GM18867 (cell line): ENCODE results near the gene TUBGCP5.

Experiments used
- ATAC-seq: cut with Tn5 transposase; IDR thresholded peaks from one replicate; pipeline ENCODE4 v1.9.1; 2021; ENCODE audit warnings: mild to moderate bottlenecking, moderate library complexity; ENCODE audit not compliant: unreplicated experiment

The TUBGCP5 gene

GRCh38 chr15:22979238-22980188 lies 59.9 kb downstream of the TUBGCP5 start:
- peak; percentile 52 for ATAC-seq

- ATAC-seq, result peak; percentile 39
Measured at GRCh38 chr15:22978691-22979237, 60.6 kb downstream of the TUBGCP5 start.

- ATAC-seq, result no peak
Measured at GRCh38 chr15:22974745-22975144, 64.6 kb downstream of the TUBGCP5 start.

- ATAC-seq, result no peak
Measured at GRCh38 chr15:22973987-22974386, 65.4 kb downstream of the TUBGCP5 start.

GRCh38 chr15:22973286-22973685 lies 66.1 kb downstream of the TUBGCP5 start:
- peak; percentile 42 for ATAC-seq

GRCh38 chr15:22969489-22969888 lies 69.9 kb downstream of the TUBGCP5 start:
- ATAC-seq, result no peak

- ATAC-seq, result no peak
Measured at GRCh38 chr15:22968366-22968765, 71.0 kb downstream of the TUBGCP5 start.

GRCh38 chr15:22967084-22967770 lies 72.1 kb downstream of the TUBGCP5 start:
- no peak for ATAC-seq

- no peak for ATAC-seq
Measured at GRCh38 chr15:22966321-22967083, 72.9 kb downstream of the TUBGCP5 start.

GRCh38 chr15:22963641-22964040 lies 75.7 kb downstream of the TUBGCP5 start:
- ATAC-seq, result no peak

GRCh38 chr15:22962611-22963010 lies 76.8 kb downstream of the TUBGCP5 start:
- no peak for ATAC-seq

GRCh38 chr15:22961762-22962161 lies 77.6 kb downstream of the TUBGCP5 start:
- no peak for ATAC-seq

GRCh38 chr15:22960556-22960955 lies 78.8 kb downstream of the TUBGCP5 start:
- no peak for ATAC-seq

- ATAC-seq, result no peak
Measured at GRCh38 chr15:22960126-22960525, 79.2 kb downstream of the TUBGCP5 start.

GRCh38 chr15:22959321-22960101 lies 79.9 kb downstream of the TUBGCP5 start:
- no peak for ATAC-seq

- ATAC-seq, result peak; percentile 53
Measured at GRCh38 chr15:22958487-22959280, 80.7 kb downstream of the TUBGCP5 start.

- ATAC-seq, result no peak
Measured at GRCh38 chr15:22956978-22957260, 82.5 kb downstream of the TUBGCP5 start.

- no peak for ATAC-seq
Measured at GRCh38 chr15:22956257-22956977, 83.0 kb downstream of the TUBGCP5 start.

- no peak for ATAC-seq
Measured at GRCh38 chr15:22955544-22956119, 83.7 kb downstream of the TUBGCP5 start.
